HepG2 (cell line): ENCODE results near the gene IKZF5. TPM values are rescaled to one million over a fixed set of nuclear protein-coding genes. Genes with fewer than 3 reads are reported as not detected.

Experiments
- CEBPG ChIP-seq: IDR thresholded peaks from 2 replicates; pipeline ENCODE4 v1.6.1; 2016
- CHD4 ChIP-seq: fragments of 200-600 bp; sonication (generic); IDR thresholded peaks from 2 replicates; pipeline ENCODE4 v1.7.0; 2017; ENCODE audit warnings: mild to moderate bottlenecking, low read length, borderline replicate concordance
- GPN1 ChIP-seq: sonication (generic); formaldehyde crosslinking; IDR thresholded peaks from 2 replicates; pipeline ENCODE4 v1.5.1; 2020; ENCODE audit warnings: missing genetic modification reagents, borderline replicate concordance
- KLF13 ChIP-seq: sonication (generic); formaldehyde crosslinking; IDR thresholded peaks from 2 replicates; pipeline ENCODE4 v1.4.0; 2020; ENCODE audit warnings: mild to moderate bottlenecking, missing genetic modification reagents
- MXI1 ChIP-seq: IDR thresholded peaks from 3 replicates; pipeline ENCODE4 v1.6.1; 2012; ENCODE audit warnings: low read depth, low read length, inconsistent platforms, borderline replicate concordance
- NFIB ChIP-seq: sonication (generic); formaldehyde crosslinking; IDR thresholded peaks from 2 replicates; pipeline ENCODE4 v1.9.0; 2021; ENCODE audit warnings: missing genetic modification reagents, mild to moderate bottlenecking, borderline replicate concordance
- RAD51 ChIP-seq: fragments of 450-650 bp; IDR thresholded peaks from 2 replicates; pipeline ENCODE4 v1.6.1; 2016; ENCODE audit warnings: borderline replicate concordance
- RFX3 ChIP-seq: IDR thresholded peaks from 2 replicates; pipeline ENCODE4 v1.6.1; 2016; ENCODE audit warnings: missing biosample characterization, missing genetic modification reagents
- RFXAP ChIP-seq: sonication (generic); formaldehyde crosslinking; IDR thresholded peaks from 2 replicates; pipeline ENCODE4 v1.4.0; 2020; ENCODE audit warnings: missing genetic modification reagents, borderline replicate concordance
- SMAD1 ChIP-seq: sonication (generic); formaldehyde crosslinking; IDR thresholded peaks from 2 replicates; pipeline ENCODE4 v1.4.0; 2020; ENCODE audit warnings: missing genetic modification reagents, low read depth, mild to moderate bottlenecking, borderline replicate concordance
- SP140L ChIP-seq: sonication (generic); formaldehyde crosslinking; IDR thresholded peaks from 2 replicates; pipeline ENCODE4 v1.4.0; 2020; ENCODE audit warnings: missing genetic modification reagents, borderline replicate concordance
- SRSF9 ChIP-seq: fragments of 200-400 bp; formaldehyde crosslinking; IDR thresholded peaks from 2 replicates; pipeline ENCODE4 v1.6.1; 2018; ENCODE audit warnings: borderline replicate concordance, mild to moderate bottlenecking, low read depth, low read length; ENCODE audit not compliant: insufficient read depth, poor library complexity, severe bottlenecking
- TOE1 ChIP-seq: sonication (generic); formaldehyde crosslinking; IDR thresholded peaks from 2 replicates; pipeline ENCODE4 v1.4.0; 2020; ENCODE audit warnings: mild to moderate bottlenecking, missing genetic modification reagents
- TP53 ChIP-seq: sonication (generic); formaldehyde crosslinking; conservative IDR thresholded peaks from 2 replicates; pipeline ENCODE4 v1.4.0; 2020; ENCODE audit warnings: missing genetic modification reagents
- XRCC5 ChIP-seq: fragments of 200-400 bp; formaldehyde crosslinking; optimal IDR thresholded peaks from 2 replicates; pipeline ENCODE3; 2017; ENCODE audit warnings: mild to moderate bottlenecking, low read length
- ZBTB7A ChIP-seq: sonication (generic); formaldehyde crosslinking; IDR thresholded peaks from 2 replicates; pipeline ENCODE4 v1.8.0; 2022; ENCODE audit warnings: mild to moderate bottlenecking, missing genetic modification reagents
- ZNF253 ChIP-seq: sonication (generic); formaldehyde crosslinking; IDR thresholded peaks from 2 replicates; pipeline ENCODE4 v1.8.0; 2022; ENCODE audit warnings: mild to moderate bottlenecking, missing genetic modification reagents, borderline replicate concordance
- ZNF589 ChIP-seq: sonication (generic); formaldehyde crosslinking; conservative IDR thresholded peaks from 2 replicates; pipeline ENCODE4 v1.8.0; 2022; ENCODE audit warnings: mild to moderate bottlenecking, moderate library complexity, missing genetic modification reagents
- polyA plus RNA-seq, 8 experiments: library from polyadenylated mRNA; depleted of rRNA in 3 of 8; stranded (reverse) in 7 of 8; unstranded in 1 of 8; fragments of >200 nt; fragmentation: Illumina TruSeq in 4 of 8; extraction: Trizol in 4 of 8; gene quantifications; 2 replicates each; pipeline versions ENCODE4 v1.2.1 to v1.2.3, GENCODE V29; 2011 to 2016; ENCODE audit warnings: low read depth in 4 of 8, missing spikeins in 1 of 8, mixed read lengths in 1 of 8; ENCODE audit not compliant: insufficient read depth in 1 of 8
- total RNA-seq, 5 experiments: library from RNA; depleted of rRNA; stranded (reverse); fragments of >200 nt; fragmentation: Illumina TruSeq; extraction: Trizol; gene quantifications; 2 replicates each; pipeline ENCODE4 v1.2.3, GENCODE V29; 2016; ENCODE audit warnings: low read depth in 1 of 5
- TF ChIP-seq, protein P1 (sequence below): sonication (generic); formaldehyde crosslinking; IDR thresholded peaks from 2 replicates; pipeline ENCODE4 v1.4.0; 2020; ENCODE audit warnings: missing genetic modification reagents, borderline replicate concordance
- TF ChIP-seq, protein P2 (sequence below): sonication (generic); formaldehyde crosslinking; IDR thresholded peaks from 2 replicates; pipeline ENCODE4 v1.5.0; 2020; ENCODE audit warnings: mild to moderate bottlenecking, missing genetic modification reagents
- TF ChIP-seq, protein P3 (sequence below): sonication (generic); formaldehyde crosslinking; IDR thresholded peaks from 2 replicates; pipeline ENCODE4 v1.4.0; 2020; ENCODE audit warnings: missing genetic modification reagents
- TF ChIP-seq, protein P4 (sequence below): IDR thresholded peaks from 2 replicates; pipeline ENCODE4 v1.6.1; 2016; ENCODE audit warnings: control low read depth

The IKZF5 gene
- total and polyA plus RNA-seq, 2 of the 13 experiments (the other 11 are each of a cell fraction or from before 2014, with no cell fraction given), result 3.7 to 12.0 TPM

DNA sequence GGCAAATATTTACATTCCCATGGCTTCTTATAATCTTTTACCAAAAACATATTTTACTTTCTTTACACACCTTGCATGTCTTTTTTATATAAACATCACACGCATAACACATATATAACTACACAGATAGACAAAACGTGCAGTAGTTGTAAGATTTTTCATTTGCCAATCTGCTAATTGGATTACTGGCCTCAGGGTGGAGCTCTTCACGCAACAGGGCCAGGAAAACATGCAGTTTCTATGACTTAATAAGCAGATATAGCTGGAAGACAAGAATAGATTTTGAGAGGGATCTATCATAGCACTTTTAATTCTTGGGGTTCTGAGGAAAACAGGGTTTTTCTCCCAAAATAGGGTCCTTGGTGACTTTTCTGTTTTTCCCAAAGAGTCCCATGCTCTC is 12.9 kb upstream of the IKZF5 start (continued):
- TF ChIP-seq, protein P1, sequence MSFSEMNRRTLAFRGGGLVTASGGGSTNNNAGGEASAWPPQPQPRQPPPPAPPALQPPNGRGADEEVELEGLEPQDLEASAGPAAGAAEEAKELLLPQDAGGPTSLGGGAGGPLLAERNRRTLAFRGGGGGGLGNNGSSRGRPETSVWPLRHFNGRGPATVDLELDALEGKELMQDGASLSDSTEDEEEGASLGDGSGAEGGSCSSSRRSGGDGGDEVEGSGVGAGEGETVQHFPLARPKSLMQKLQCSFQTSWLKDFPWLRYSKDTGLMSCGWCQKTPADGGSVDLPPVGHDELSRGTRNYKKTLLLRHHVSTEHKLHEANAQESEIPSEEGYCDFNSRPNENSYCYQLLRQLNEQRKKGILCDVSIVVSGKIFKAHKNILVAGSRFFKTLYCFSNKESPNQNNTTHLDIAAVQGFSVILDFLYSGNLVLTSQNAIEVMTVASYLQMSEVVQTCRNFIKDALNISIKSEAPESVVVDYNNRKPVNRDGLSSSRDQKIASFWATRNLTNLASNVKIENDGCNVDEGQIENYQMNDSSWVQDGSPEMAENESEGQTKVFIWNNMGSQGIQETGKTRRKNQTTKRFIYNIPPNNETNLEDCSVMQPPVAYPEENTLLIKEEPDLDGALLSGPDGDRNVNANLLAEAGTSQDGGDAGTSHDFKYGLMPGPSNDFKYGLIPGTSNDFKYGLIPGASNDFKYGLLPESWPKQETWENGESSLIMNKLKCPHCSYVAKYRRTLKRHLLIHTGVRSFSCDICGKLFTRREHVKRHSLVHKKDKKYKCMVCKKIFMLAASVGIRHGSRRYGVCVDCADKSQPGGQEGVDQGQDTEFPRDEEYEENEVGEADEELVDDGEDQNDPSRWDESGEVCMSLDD (CRISPR knock-in tag), result no peak
- TF ChIP-seq TOE1, result no peak
- TF ChIP-seq, protein P2, sequence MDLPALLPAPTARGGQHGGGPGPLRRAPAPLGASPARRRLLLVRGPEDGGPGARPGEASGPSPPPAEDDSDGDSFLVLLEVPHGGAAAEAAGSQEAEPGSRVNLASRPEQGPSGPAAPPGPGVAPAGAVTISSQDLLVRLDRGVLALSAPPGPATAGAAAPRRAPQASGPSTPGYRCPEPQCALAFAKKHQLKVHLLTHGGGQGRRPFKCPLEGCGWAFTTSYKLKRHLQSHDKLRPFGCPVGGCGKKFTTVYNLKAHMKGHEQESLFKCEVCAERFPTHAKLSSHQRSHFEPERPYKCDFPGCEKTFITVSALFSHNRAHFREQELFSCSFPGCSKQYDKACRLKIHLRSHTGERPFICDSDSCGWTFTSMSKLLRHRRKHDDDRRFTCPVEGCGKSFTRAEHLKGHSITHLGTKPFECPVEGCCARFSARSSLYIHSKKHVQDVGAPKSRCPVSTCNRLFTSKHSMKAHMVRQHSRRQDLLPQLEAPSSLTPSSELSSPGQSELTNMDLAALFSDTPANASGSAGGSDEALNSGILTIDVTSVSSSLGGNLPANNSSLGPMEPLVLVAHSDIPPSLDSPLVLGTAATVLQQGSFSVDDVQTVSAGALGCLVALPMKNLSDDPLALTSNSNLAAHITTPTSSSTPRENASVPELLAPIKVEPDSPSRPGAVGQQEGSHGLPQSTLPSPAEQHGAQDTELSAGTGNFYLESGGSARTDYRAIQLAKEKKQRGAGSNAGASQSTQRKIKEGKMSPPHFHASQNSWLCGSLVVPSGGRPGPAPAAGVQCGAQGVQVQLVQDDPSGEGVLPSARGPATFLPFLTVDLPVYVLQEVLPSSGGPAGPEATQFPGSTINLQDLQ, result no peak
- no peak for TF ChIP-seq ZNF253 (CRISPR knock-in tag)
- TF ChIP-seq NFIB (CRISPR knock-in tag), result no peak
- TF ChIP-seq XRCC5, result no peak
- TF ChIP-seq ZBTB7A (CRISPR knock-in tag), result no peak
- no peak for TF ChIP-seq CHD4
- TF ChIP-seq ZNF589 (CRISPR knock-in tag), result no peak
- TF ChIP-seq TP53, result no peak
- no peak for TF ChIP-seq SMAD1 (CRISPR knock-in tag)
- TF ChIP-seq, protein P3, sequence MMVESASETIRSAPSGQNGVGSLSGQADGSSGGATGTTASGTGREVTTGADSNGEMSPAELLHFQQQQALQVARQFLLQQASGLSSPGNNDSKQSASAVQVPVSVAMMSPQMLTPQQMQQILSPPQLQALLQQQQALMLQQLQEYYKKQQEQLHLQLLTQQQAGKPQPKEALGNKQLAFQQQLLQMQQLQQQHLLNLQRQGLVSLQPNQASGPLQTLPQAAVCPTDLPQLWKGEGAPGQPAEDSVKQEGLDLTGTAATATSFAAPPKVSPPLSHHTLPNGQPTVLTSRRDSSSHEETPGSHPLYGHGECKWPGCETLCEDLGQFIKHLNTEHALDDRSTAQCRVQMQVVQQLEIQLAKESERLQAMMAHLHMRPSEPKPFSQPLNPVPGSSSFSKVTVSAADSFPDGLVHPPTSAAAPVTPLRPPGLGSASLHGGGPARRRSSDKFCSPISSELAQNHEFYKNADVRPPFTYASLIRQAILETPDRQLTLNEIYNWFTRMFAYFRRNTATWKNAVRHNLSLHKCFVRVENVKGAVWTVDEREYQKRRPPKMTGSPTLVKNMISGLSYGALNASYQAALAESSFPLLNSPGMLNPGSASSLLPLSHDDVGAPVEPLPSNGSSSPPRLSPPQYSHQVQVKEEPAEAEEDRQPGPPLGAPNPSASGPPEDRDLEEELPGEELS (CRISPR knock-in tag), result 0 out of 2 replicates have a peak, but pooled peaks have one; percentile 36
- TF ChIP-seq KLF13 (CRISPR knock-in tag), result no peak
- no peak for TF ChIP-seq MXI1
- TF ChIP-seq RFXAP, result no peak
- 0 out of 2 replicates have a peak, but pooled peaks have one; percentile 4 for TF ChIP-seq CEBPG (CRISPR knock-in tag)
- TF ChIP-seq RFX3 (CRISPR knock-in tag), result no peak
- TF ChIP-seq GPN1 (CRISPR knock-in tag), result no peak
- no peak for TF ChIP-seq SRSF9
- no peak for TF ChIP-seq RAD51
- TF ChIP-seq, protein P4, sequence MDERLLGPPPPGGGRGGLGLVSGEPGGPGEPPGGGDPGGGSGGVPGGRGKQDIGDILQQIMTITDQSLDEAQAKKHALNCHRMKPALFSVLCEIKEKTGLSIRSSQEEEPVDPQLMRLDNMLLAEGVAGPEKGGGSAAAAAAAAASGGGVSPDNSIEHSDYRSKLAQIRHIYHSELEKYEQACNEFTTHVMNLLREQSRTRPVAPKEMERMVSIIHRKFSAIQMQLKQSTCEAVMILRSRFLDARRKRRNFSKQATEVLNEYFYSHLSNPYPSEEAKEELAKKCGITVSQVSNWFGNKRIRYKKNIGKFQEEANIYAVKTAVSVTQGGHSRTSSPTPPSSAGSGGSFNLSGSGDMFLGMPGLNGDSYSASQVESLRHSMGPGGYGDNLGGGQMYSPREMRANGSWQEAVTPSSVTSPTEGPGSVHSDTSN, result no peak
- TF ChIP-seq SP140L (CRISPR knock-in tag), result no peak
